Activated T-cell treated with anti-CD3 and anti-CD28 coated beads for 24 hours (primary cell): ENCODE results near the gene PTPRC.

Experiments
- DNase-seq: peaks from one replicate; pipeline ENCODE4 v3.0.0-alpha.2; 2020; ENCODE audit warnings: low read depth

Gene PTPRC

DNA sequence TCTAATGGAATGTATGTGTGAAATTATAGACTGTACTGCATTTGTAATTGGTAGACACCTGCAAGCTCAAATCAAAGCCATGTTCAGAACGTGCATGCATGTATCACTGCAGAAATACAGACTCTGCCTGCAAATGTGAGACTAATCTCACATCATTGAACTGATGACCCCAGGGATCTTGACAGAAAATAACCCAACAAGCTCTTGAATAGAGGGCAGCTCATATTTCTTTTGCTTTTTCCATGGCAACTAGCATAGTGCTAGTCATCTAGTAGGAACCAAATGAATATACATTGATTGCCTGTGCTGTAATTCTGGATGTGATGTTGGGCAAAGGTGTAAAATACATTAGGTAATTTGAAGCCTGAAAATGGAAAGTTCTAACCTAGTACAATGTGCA is 62.4 kb downstream of the PTPRC start:
- no peak for DNase-seq

- DNase-seq = no peak
Measured at GRCh38 chr1:198701766-198702539, 63.1 kb downstream of the PTPRC start.

- DNase-seq = no peak
Measured at GRCh38 chr1:198708761-198709525, 70.1 kb downstream of the PTPRC start.

DNA sequence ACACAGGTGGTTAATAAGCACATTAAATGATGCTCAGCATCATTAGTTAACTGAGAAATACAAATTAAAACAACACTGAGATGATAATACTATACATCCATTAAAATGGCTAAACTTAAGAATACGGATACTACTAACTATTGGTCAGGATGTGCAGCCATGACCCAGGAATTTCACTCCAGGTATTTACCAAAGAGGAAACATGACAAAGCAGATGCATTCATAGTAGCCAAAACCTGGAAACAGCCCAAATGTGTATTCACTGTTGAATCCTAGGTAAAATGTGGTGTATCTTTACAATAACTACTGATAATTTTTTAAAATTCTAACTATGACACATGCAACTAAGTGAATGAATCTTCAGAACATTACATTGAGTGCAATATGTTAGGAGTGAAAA is 73.0 kb downstream of the PTPRC start:
- no peak for DNase-seq

DNA sequence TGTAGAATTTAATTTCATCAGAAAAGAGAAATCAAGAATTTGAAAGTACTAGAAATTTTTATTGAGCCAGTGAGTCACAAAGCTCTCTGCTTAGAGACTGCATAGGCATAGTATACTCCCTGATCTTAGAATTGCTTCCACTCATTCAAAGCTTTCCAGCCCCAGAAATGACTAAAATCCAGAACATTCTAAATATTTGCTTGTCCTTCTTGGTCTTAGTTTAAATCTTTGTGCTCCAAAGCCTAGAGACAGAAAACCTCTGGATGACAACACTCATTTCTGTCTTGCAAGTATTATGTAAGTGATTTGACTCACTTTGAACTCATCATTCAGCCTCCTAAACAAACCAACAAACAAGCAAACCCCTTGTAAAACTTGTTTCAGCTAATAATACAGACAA is 74.2 kb downstream of the PTPRC start:
- no peak for DNase-seq

DNA sequence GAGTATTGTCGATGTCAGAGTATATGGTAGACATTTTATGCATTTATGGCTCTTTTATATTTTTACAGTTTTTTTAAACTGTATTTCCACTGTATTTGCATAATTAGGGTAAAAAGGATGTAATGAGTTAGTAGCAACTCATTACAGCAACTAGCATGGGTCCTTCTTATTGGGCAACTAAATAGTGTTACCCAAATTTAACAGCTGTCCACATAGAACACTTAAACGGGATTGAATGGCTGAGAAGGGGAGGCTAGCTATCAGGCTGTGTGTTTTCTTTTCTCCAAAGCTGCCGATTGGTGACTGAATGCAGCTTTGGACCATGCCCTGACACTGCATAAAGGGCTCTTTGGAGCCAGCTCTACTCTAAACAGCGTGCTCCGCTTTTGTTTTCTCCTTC is 75.4 kb downstream of the PTPRC start:
- no peak for DNase-seq

DNA sequence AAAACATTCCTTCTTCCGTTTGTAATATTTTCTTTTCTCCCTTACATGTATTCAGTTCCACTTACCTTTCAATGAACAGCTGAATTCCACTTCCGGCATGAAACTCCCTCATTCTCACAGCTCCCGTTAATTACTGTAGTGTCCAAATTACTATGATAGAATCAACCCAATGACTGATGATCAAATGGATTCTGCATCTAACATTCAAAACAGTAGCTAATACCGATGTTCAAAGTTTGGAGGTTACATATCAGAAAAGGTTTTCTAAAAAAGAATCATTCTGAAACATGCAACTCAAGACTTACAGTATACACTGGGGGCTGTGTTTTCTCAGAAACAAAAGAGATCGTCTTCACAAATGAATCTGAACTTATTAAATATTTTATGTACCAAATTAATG is 77.2 kb downstream of the PTPRC start:
- no peak for DNase-seq

DNA sequence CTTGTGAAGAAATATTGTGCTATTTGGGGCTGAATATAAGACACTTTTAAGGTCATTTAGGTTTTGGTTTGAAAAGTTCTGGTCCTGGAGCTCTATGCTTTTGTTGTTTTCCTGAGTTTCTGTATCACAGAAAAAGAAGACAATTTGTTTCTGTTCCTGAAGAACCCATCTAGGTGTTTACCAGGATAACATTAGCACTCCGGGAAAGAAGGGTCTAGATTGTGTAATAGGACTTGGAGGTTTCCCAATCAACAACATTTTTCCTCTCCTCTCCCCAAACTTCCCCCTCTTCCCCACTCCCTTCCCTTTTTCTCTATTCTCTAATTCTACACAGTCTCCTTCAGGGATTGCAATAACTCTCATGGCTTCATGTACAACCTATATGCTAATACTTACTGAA is 78.7 kb downstream of the PTPRC start:
- DNase-seq = no peak

- no peak for DNase-seq
Measured at GRCh38 chr1:198723127-198723526, 84.3 kb downstream of the PTPRC start.

- no peak for DNase-seq
Measured at GRCh38 chr1:198725090-198725489, 86.2 kb downstream of the PTPRC start.

GRCh38 chr1:198726455-198726854 is 87.6 kb downstream of the PTPRC start:
- no peak for DNase-seq

- DNase-seq = no peak
Measured at GRCh38 chr1:198729195-198729863, 90.5 kb downstream of the PTPRC start.

DNA sequence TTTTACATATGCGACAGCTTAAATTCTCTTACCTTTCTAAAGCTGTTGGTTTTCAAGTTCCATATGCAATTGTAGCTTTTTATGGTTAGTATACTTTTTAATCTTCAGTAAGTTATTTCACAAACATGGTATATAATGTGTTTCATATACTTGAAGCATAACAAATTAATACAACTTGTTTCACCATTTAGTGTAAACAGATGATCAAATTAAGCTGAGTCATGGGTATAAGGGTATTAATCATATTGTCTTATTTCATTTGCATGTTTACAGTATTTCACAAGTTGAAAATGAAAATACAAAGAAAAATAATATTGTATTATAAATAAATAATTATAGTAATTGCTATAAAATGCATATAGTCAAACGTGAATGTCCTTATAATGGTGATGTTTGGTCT is 92.1 kb downstream of the PTPRC start:
- no peak for DNase-seq

DNA sequence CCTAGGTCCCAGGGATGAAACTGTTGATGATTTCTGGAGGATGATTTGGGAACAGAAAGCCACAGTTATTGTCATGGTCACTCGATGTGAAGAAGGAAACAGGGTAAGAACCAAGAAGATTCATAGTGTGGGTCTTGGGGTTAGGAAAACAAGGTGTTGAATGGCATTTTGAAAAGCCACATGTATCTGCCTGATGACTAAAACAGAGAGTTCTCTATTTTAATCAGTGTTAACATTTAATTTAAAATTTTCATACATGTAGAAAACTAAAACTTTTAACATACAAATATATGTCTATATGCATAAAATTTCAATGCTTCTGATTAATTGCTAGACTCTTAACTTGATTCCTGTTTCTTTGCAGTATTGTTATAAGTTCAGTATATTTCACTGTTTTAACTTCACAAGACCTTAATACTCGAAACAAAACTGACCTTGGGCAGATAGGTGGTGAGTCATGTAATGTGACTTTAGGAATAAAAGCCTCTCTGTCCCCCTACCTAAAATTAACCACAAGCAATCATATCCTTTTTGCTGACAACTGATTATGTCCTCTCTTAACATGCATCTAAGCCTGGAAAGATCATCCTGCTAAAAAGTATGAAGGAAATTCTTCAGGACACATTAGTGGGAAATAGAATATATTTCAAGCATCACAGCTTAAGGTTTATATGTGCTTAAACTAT is 95.6 kb downstream of the PTPRC start:
- no peak for DNase-seq

GRCh38 chr1:198741744-198742143 is 102.9 kb downstream of the PTPRC start:
- DNase-seq = no peak

DNA sequence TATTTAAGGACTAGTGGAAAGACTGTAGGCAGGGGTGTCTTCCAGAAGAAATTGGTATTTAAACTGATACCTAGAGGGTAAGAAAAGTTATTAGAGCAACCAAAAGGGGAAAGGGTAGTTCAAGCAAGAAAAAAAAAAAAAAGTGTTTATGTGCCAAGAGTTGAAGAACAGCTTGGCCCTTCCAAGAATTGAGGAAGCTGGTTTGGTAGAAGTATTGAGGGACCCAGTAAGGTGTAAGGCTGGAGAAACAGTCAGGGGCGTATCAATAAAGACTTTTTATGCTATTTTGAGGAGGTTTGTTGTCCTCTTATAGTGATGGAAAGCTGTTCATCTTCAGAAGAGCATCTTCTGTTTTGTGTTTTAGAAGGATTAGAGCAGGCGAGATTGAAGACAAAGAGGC is 108.3 kb downstream of the PTPRC start:
- no peak for DNase-seq

GRCh38 chr1:198749279-198749678 is 110.4 kb downstream of the PTPRC start:
- DNase-seq = no peak

DNA sequence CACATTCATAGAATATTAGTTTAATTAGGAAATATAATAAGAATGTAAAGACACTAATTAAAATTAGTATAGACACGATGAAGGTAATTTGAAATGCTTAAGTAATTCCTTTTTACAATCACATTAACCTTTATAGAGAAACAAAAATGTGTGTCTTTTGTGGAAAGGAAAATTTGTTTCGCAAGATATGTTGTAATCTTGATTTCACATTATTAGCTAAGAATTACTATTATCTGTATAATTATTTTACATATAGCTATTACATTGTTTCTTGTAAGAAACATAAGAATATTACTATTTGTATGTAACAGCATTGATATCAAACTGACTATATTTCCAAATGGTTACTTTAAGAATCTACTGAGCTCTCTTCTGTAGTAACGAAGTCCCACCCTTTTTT is 111.2 kb downstream of the PTPRC start:
- DNase-seq = no peak

DNA sequence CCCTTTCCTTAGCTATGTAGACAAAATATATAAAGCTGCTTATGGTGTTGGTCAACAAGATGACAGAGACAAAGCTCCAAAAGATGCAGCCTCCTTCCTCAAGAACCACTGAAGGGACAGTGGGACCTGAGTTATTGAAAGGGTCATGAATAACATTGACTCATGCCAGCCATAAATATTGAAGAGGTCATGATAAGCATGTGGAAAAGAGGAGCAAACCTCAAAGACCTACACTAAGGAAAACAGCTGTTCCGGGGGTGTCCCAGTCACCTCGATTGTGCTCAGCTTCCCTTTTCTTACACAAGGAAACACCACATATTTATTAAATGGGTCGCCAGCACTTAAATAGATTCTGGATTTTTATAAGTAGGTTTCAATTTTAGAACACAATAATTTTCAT is 112.9 kb downstream of the PTPRC start:
- DNase-seq = no peak

DNA sequence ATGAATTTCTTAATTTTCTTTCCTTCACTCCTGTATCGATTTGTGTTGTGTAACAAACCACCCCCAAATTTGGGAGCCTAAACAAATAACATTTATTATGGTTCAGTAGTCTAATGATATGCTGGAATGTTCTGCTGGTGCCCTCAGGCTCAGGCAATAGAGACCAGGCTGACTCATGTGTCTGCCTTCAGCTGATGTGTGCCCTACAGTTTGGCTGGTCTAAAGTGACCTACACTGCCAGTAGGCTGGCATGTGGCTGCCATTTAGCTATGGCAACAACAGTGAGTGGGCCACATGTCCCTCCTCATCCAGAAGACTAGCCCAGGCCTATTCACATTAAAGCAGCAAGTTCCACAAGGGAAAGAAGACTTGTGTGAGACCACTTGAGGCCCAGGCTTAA is 115.8 kb downstream of the PTPRC start:
- DNase-seq = no peak

DNA sequence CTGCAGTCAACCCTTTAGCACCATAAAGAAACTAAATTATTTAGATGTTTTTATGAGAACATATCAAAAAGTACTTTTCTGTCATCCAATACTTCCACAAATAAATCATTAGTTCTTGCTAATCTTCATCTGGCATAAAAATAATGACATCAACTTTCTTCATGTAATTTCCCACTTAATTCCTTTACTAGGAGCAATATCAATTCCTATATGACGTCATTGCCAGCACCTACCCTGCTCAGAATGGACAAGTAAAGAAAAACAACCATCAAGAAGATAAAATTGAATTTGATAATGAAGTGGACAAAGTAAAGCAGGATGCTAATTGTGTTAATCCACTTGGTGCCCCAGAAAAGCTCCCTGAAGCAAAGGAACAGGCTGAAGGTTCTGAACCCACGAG is 116.9 kb downstream of the PTPRC start:
- no peak for DNase-seq

GRCh38 chr1:198756470-198756869 is 117.6 kb downstream of the PTPRC start:
- DNase-seq = no peak
